Osteocyte (in vitro differentiated cells): ENCODE measurements around the gene HMGXB3. TPM values are rescaled to one million over a fixed set of nuclear protein-coding genes. Genes with fewer than 3 reads are reported as not detected.
A peak's percentile ranks its signal among the peaks of the same experiment; 100 is the strongest.

Experiments
- DNase-seq: peaks from one replicate; pipeline ENCODE4 v3.0.0; 2021; ENCODE audit warnings: mixed read lengths; ENCODE audit not compliant: unreplicated experiment; ENCODE audit errors: extremely low spot score
- H3K27ac Mint-ChIP-seq: one replicate; pipeline ENCODE4 v1.8.0; 2021; ENCODE audit warnings: mild to moderate bottlenecking, mixed read lengths; ENCODE audit not compliant: unreplicated experiment
- H3K27me3 Mint-ChIP-seq: one replicate; pipeline ENCODE4 v1.8.0; 2021; ENCODE audit warnings: mixed read lengths; ENCODE audit not compliant: unreplicated experiment
- H3K36me3 Mint-ChIP-seq: one replicate; pipeline ENCODE4 v1.8.0; 2021; ENCODE audit warnings: mixed read lengths; ENCODE audit not compliant: unreplicated experiment
- H3K4me1 Mint-ChIP-seq: one replicate; pipeline ENCODE4 v1.8.0; 2021; ENCODE audit warnings: mixed read lengths; ENCODE audit not compliant: unreplicated experiment
- H3K4me3 Mint-ChIP-seq: one replicate; pipeline ENCODE4 v1.8.0; 2021; ENCODE audit warnings: mild to moderate bottlenecking, moderate library complexity, mixed read lengths; ENCODE audit not compliant: unreplicated experiment
- H3K9me3 Mint-ChIP-seq: one replicate; pipeline ENCODE4 v1.8.0; 2021; ENCODE audit warnings: mixed read lengths; ENCODE audit not compliant: unreplicated experiment
- total RNA-seq: library from RNA; stranded (reverse); gene quantifications from 2 replicates; pipeline ENCODE4 v1.2.1, GENCODE V29; 2021
- TF ChIP-seq, protein P1 (sequence below): fragments of 200-600 bp; sonication (generic); IDR thresholded peaks from 2 replicates; pipeline ENCODE4 v1.5.0; 2021; ENCODE audit warnings: antibody characterized with exemption, mild to moderate bottlenecking, moderate library complexity

The HMGXB3 gene
- total RNA-seq, 1 donor from 2014 or later: 58.6 TPM

GRCh38 chr5:150052226-150052955 lies 51.9 kb downstream of the HMGXB3 start:
- H3K27ac Mint-ChIP-seq: peak overlapping the region; percentile 82
- no peaks in the 10 kb centered on the region for H3K9me3 Mint-ChIP-seq
- no peak for DNase-seq
- H3K36me3 Mint-ChIP-seq: peaks cover 52% of the 10 kb centered on the region
- TF ChIP-seq, protein P1, sequence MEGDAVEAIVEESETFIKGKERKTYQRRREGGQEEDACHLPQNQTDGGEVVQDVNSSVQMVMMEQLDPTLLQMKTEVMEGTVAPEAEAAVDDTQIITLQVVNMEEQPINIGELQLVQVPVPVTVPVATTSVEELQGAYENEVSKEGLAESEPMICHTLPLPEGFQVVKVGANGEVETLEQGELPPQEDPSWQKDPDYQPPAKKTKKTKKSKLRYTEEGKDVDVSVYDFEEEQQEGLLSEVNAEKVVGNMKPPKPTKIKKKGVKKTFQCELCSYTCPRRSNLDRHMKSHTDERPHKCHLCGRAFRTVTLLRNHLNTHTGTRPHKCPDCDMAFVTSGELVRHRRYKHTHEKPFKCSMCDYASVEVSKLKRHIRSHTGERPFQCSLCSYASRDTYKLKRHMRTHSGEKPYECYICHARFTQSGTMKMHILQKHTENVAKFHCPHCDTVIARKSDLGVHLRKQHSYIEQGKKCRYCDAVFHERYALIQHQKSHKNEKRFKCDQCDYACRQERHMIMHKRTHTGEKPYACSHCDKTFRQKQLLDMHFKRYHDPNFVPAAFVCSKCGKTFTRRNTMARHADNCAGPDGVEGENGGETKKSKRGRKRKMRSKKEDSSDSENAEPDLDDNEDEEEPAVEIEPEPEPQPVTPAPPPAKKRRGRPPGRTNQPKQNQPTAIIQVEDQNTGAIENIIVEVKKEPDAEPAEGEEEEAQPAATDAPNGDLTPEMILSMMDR: no peak
- H3K27me3 Mint-ChIP-seq: no peaks in the 10 kb centered on the region
- no peak overlapping the region for H3K4me3 Mint-ChIP-seq
- peaks cover 17% of the 10 kb centered on the region for H3K4me1 Mint-ChIP-seq

DNA sequence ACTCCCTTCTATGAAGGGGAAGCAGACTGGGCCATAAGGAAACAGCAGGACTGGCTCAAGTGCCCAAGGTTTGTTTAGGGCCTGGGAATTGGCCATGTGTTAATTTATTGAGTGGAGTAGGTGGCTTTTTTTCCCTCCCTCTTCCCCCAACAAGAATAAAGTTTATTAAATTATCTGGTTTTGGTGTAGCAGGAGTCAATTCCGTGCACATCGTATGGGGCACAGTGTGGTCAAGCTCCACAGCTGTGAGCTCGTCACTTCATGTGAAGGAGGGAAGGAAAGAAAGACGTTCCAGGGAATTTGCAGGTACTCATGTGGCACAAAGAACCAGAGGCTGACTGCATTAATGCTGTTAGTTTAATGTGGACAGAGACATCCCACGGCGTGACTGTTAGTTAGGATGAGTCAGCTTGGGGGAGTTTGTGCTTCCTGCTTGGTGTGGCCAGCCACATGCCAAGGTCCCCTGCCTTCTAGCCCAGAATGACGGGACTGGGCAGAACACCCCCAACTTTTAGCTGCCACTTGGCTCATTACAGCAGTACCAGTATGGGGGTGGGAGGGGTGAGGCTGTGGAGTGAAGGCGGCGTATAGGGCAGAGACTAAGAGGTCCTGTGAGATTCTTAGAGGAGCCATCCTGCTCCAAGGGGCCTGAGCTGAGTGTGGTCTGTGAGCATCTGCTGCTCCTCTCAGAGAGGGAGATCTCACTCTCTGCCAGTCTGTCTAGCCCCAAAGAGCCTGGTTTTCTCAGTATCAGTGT lies 52.6 kb downstream of the HMGXB3 start:
- no peak for DNase-seq
- Mint-ChIP-seq H3K4me3 (no peak overlapping the region), H3K4me1 (peaks cover 19% of the 10 kb centered on the region), H3K27ac (peak overlapping the region; percentile 82), H3K9me3 (no peaks in the 10 kb centered on the region), H3K27me3 (no peaks in the 10 kb centered on the region), H3K36me3 (peaks cover 47% of the 10 kb centered on the region)
- TF ChIP-seq, protein P1: no peak

- no peak overlapping the region for H3K4me3 Mint-ChIP-seq
- peaks cover 40% of the 10 kb centered on the region for H3K36me3 Mint-ChIP-seq
- H3K4me1 Mint-ChIP-seq: peaks cover 26% of the 10 kb centered on the region
Observed at GRCh38 chr5:150053713-150054392, 53.3 kb downstream of the HMGXB3 start.

GRCh38 chr5:150054569-150054968 lies 54.0 kb downstream of the HMGXB3 start:
- Mint-ChIP-seq H3K4me3 (no peak overlapping the region), H3K27ac (no peak overlapping the region), H3K9me3 (no peaks in the 10 kb centered on the region), H3K4me1 (peaks cover 30% of the 10 kb centered on the region), H3K27me3 (no peaks in the 10 kb centered on the region), H3K36me3 (peaks cover 33% of the 10 kb centered on the region)
- TF ChIP-seq, protein P1: no peak
- DNase-seq: no peak

More at GRCh38 chr5:150053713-150054392, 53.3 kb downstream of the HMGXB3 start:
- no peaks in the 10 kb centered on the region for H3K27me3 Mint-ChIP-seq
- TF ChIP-seq, protein P1: no peak
- no peak for DNase-seq
- no peaks in the 10 kb centered on the region for H3K9me3 Mint-ChIP-seq
- H3K27ac Mint-ChIP-seq: peak overlapping the region; percentile 82
